Omental fat pad (tissue), 4 donors: Measurements from ENCODE around the gene PGA4. TPM values are rescaled to one million over a fixed set of nuclear protein-coding genes. Genes with fewer than 3 reads are reported as not detected.
"Not testable (repeated sequence)": the region's sequence is repeated elsewhere in the genome, so short reads cannot be mapped to it uniquely, and the experiment has no call there.

ENCODE experiments used
- ATAC-seq: fragments of 150-250 bp; one replicate; pipeline ENCODE4 v1.9.1; 2016; ENCODE audit warnings: mild to moderate bottlenecking, moderate library complexity; ENCODE audit not compliant: low FRiP score
- DNase-seq: peaks from one replicate; pipeline ENCODE4 v3.0.0-alpha.2; 2019; ENCODE audit warnings: low spot score
- total RNA-seq, 4 donors: library from RNA; depleted of rRNA; stranded (reverse); fragments of >200 nt; gene quantifications; one replicate each; pipeline ENCODE4 v1.1.0, GENCODE V29; 2016

PGA4 gene
- total RNA-seq, 4 donors from 2014 or later, result 2.9 to 94.5 (median 13.5) TPM

GRCh38 chr11:61212202-61212601, 9.9 kb upstream of the PGA4 start:
- DNase-seq, ATAC-seq: not testable (repeated sequence)

- DNase-seq, ATAC-seq: not testable (repeated sequence)
Observed at GRCh38 chr11:61213711-61214324, 8.3 kb upstream of the PGA4 start.

GRCh38 chr11:61218306-61218705, 3.8 kb upstream of the PGA4 start:
- ATAC-seq, DNase-seq: not testable (repeated sequence)

- ATAC-seq, result not testable (repeated sequence)
- peak; percentile 21 for DNase-seq
Observed at GRCh38 chr11:61219016-61219415, 3.1 kb upstream of the PGA4 start.

- ATAC-seq, DNase-seq: not testable (repeated sequence)
Observed at GRCh38 chr11:61222692-61223091, 545 bp downstream of the PGA4 start.

- not testable (repeated sequence) for ATAC-seq, DNase-seq
Observed at GRCh38 chr11:61226457-61227137, 4.5 kb downstream of the PGA4 start.

- not testable (repeated sequence) for DNase-seq, ATAC-seq
Observed at GRCh38 chr11:61229458-61229857, 7.3 kb downstream of the PGA4 start.

- not testable (repeated sequence) for DNase-seq, ATAC-seq
Observed at GRCh38 chr11:61231033-61231432, 8.9 kb downstream of the PGA4 start.

- ATAC-seq, DNase-seq: not testable (repeated sequence)
Observed at GRCh38 chr11:61231585-61231984, 9.4 kb downstream of the PGA4 start.

GRCh38 chr11:61232548-61233145, 10.5 kb downstream of the PGA4 start:
- DNase-seq, ATAC-seq: not testable (repeated sequence)

- DNase-seq, ATAC-seq: not testable (repeated sequence)
Observed at GRCh38 chr11:61237130-61237529, 15.0 kb downstream of the PGA4 start.

- not testable (repeated sequence) for ATAC-seq, DNase-seq
Observed at GRCh38 chr11:61240288-61240687, 18.1 kb downstream of the PGA4 start.

- not testable (repeated sequence) for ATAC-seq
Observed at GRCh38 chr11:61240875-61241274, 18.7 kb downstream of the PGA4 start, which contains the start of gene PGA5. Gene PGA5 (plus strand): TSS chr11:61241175. CDS start chr11:61241227, 52 bp downstream.

GRCh38 chr11:61241526-61241925, 19.4 kb downstream of the PGA4 start:
- not testable (repeated sequence) for ATAC-seq, DNase-seq

More at GRCh38 chr11:61240875-61241274, 18.7 kb downstream of the PGA4 start, which contains the start of gene PGA5:
- DNase-seq, result not testable (repeated sequence)

- DNase-seq, result not testable (repeated sequence)
- ATAC-seq, result peak; percentile 7
Observed at GRCh38 chr11:61245284-61245964, 23.3 kb downstream of the PGA4 start.

- not testable (repeated sequence) for ATAC-seq, DNase-seq
Observed at GRCh38 chr11:61248071-61248470, 25.9 kb downstream of the PGA4 start.

- ATAC-seq, DNase-seq: not testable (repeated sequence)
Observed at GRCh38 chr11:61249201-61249600, 27.1 kb downstream of the PGA4 start.

- DNase-seq, ATAC-seq: not testable (repeated sequence)
Observed at GRCh38 chr11:61250796-61251765, 28.9 kb downstream of the PGA4 start.
